Measurements from ENCODE around the gene RAB38.

The RAB38 gene

GRCh38 chr11:88102598-88102934 is 72.7 kb downstream of the RAB38 start:
- H3K27ac ChIP-seq (ENCODE audit: low read length): no peak overlapping the region
- no peaks in the 10 kb centered on the region for H3K79me2 ChIP-seq (ENCODE audit: insufficient read depth, low read length)
- no peak overlapping the region for H3K9ac ChIP-seq (ENCODE audit: low read depth, low read length)
- H3K27me3 ChIP-seq (ENCODE audit: insufficient read depth, low read length, poor library complexity): no peaks in the 10 kb centered on the region
- no peak overlapping the region for H3K4me3 ChIP-seq (ENCODE audit: low read depth in 1 of 2, low read length in 2 of 2)
- no peak overlapping the region for H3K4me2 ChIP-seq (ENCODE audit: insufficient read depth, low read length)
- ATAC-seq (ENCODE audit: insufficient read depth, low read depth): no peak
- H3K4me1 ChIP-seq (ENCODE audit: insufficient read depth, low read length): no peaks in the 10 kb centered on the region
- H3K36me3 ChIP-seq (ENCODE audit: insufficient read depth, low read length): no peaks in the 10 kb centered on the region
- no peak for DNase-seq
- TF ChIP-seq, protein P1, sequence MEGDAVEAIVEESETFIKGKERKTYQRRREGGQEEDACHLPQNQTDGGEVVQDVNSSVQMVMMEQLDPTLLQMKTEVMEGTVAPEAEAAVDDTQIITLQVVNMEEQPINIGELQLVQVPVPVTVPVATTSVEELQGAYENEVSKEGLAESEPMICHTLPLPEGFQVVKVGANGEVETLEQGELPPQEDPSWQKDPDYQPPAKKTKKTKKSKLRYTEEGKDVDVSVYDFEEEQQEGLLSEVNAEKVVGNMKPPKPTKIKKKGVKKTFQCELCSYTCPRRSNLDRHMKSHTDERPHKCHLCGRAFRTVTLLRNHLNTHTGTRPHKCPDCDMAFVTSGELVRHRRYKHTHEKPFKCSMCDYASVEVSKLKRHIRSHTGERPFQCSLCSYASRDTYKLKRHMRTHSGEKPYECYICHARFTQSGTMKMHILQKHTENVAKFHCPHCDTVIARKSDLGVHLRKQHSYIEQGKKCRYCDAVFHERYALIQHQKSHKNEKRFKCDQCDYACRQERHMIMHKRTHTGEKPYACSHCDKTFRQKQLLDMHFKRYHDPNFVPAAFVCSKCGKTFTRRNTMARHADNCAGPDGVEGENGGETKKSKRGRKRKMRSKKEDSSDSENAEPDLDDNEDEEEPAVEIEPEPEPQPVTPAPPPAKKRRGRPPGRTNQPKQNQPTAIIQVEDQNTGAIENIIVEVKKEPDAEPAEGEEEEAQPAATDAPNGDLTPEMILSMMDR (IDR thresholded peaks at IDR 0.05; ENCODE audit: borderline replicate concordance, extremely low read depth, low read length, poor library complexity, severe bottlenecking): no peak
- TF ChIP-seq EZH2 (IDR thresholded peaks at IDR 0.05; ENCODE audit: borderline replicate concordance, low read depth, low read length, severe bottlenecking): no peak
- no peak overlapping the region for H2AFZ ChIP-seq (ENCODE audit: low read depth, low read length)
- H4K20me1 ChIP-seq (ENCODE audit: insufficient read depth, low read length): no peaks in the 10 kb centered on the region
- no peaks in the 10 kb centered on the region for H3K9me3 ChIP-seq (ENCODE audit: insufficient read depth, low read length, severe bottlenecking)

- Histone ChIP-seq H3K36me3 (ENCODE audit: insufficient read depth, low read length) (no peaks in the 10 kb centered on the region), H3K79me2 (ENCODE audit: insufficient read depth, low read length) (no peaks in the 10 kb centered on the region), H3K4me1 (ENCODE audit: insufficient read depth, low read length) (no peaks in the 10 kb centered on the region), H3K4me2 (ENCODE audit: insufficient read depth, low read length) (no peak overlapping the region), H3K9ac (ENCODE audit: low read depth, low read length) (no peak overlapping the region), H3K9me3 (ENCODE audit: insufficient read depth, low read length, severe bottlenecking) (no peaks in the 10 kb centered on the region), H3K27me3 (ENCODE audit: insufficient read depth, low read length, poor library complexity) (no peaks in the 10 kb centered on the region), H3K4me3 (ENCODE audit: low read depth in 1 of 2, low read length in 2 of 2) (no peak overlapping the region), H4K20me1 (ENCODE audit: insufficient read depth, low read length) (no peaks in the 10 kb centered on the region), H3K27ac (ENCODE audit: low read length) (no peak overlapping the region), H2AFZ (ENCODE audit: low read depth, low read length) (no peak overlapping the region)
- TF ChIP-seq, protein P1 (IDR thresholded peaks at IDR 0.05; ENCODE audit: borderline replicate concordance, extremely low read depth, low read length, poor library complexity, severe bottlenecking): no peak
- TF ChIP-seq EZH2 (IDR thresholded peaks at IDR 0.05; ENCODE audit: borderline replicate concordance, low read depth, low read length, severe bottlenecking): no peak
- ATAC-seq (ENCODE audit: insufficient read depth, low read depth) (no peak), DNase-seq (no peak)
Observed at GRCh38 chr11:88101881-88102597, 73.2 kb downstream of the RAB38 start.

GRCh38 chr11:88100151-88100550 is 75.1 kb downstream of the RAB38 start:
- H3K79me2 ChIP-seq (ENCODE audit: insufficient read depth, low read length): no peaks in the 10 kb centered on the region
- no peaks in the 10 kb centered on the region for H4K20me1 ChIP-seq (ENCODE audit: insufficient read depth, low read length)
- no peak overlapping the region for H3K4me3 ChIP-seq (ENCODE audit: low read depth in 1 of 2, low read length in 2 of 2)
- H3K36me3 ChIP-seq (ENCODE audit: insufficient read depth, low read length): no peaks in the 10 kb centered on the region
- no peaks in the 10 kb centered on the region for H3K4me1 ChIP-seq (ENCODE audit: insufficient read depth, low read length)
- ATAC-seq (ENCODE audit: insufficient read depth, low read depth) (no peak), DNase-seq (no peak)
- no peak overlapping the region for H3K4me2 ChIP-seq (ENCODE audit: insufficient read depth, low read length)
- H3K27ac ChIP-seq (ENCODE audit: low read length): no peak overlapping the region
- no peaks in the 10 kb centered on the region for H3K9me3 ChIP-seq (ENCODE audit: insufficient read depth, low read length, severe bottlenecking)
- no peaks in the 10 kb centered on the region for H3K27me3 ChIP-seq (ENCODE audit: insufficient read depth, low read length, poor library complexity)
- no peak overlapping the region for H3K9ac ChIP-seq (ENCODE audit: low read depth, low read length)
- TF ChIP-seq, protein P1 (IDR thresholded peaks at IDR 0.05; ENCODE audit: borderline replicate concordance, extremely low read depth, low read length, poor library complexity, severe bottlenecking): no peak
- TF ChIP-seq EZH2 (IDR thresholded peaks at IDR 0.05; ENCODE audit: borderline replicate concordance, low read depth, low read length, severe bottlenecking): no peak
- H2AFZ ChIP-seq (ENCODE audit: low read depth, low read length): no peak overlapping the region
